Ectodermal cell (in vitro differentiated cells): ENCODE results near the gene IGF2R. TPM values are rescaled to one million over a fixed set of nuclear protein-coding genes. Genes with fewer than 3 reads are reported as not detected.
A peak's percentile ranks its signal among the peaks of the same experiment; 100 is the strongest.
"Not testable (repeated sequence)": the region's sequence is repeated elsewhere in the genome, so short reads cannot be mapped to it uniquely, and the experiment has no call there.

ENCODE experiments used
- H3K27ac ChIP-seq: 2 replicates; pipeline ENCODE4 v1.7.0; 2013; ENCODE audit warnings: mild to moderate bottlenecking, low read depth, low read length; ENCODE audit not compliant: insufficient read depth, poor library complexity, severe bottlenecking
- H3K27me3 ChIP-seq: 2 replicates; pipeline ENCODE4 v1.7.0; 2013; ENCODE audit warnings: mild to moderate bottlenecking, low read length; ENCODE audit not compliant: insufficient read depth, control insufficient read depth, poor library complexity, severe bottlenecking
- H3K36me3 ChIP-seq: one replicate; pipeline ENCODE4 v1.7.0; 2013; ENCODE audit warnings: low read length; ENCODE audit not compliant: control insufficient read depth, insufficient read depth
- H3K4me1 ChIP-seq: one replicate; pipeline ENCODE4 v1.7.0; 2013; ENCODE audit warnings: low read length; ENCODE audit not compliant: control insufficient read depth, insufficient read depth
- H3K4me3 ChIP-seq: 2 replicates; pipeline ENCODE4 v1.7.0; 2013; ENCODE audit warnings: low read depth, low read length, control low read depth; ENCODE audit not compliant: insufficient read depth
- H3K9me3 ChIP-seq: 2 replicates; pipeline ENCODE4 v1.7.0; 2013; ENCODE audit warnings: mild to moderate bottlenecking, low read length, moderate library complexity; ENCODE audit not compliant: control insufficient read depth
- WGBS, 2 experiments: methylation state at CpG; one replicate each; pipeline ENCODE4 v1.1.7; 2013; ENCODE audit warnings: missing lambda C conversion rate in 2 of 2; 5-methylcytosine and 5-hydroxymethylcytosine counted together
- polyA plus RNA-seq, 4 experiments: library from polyadenylated mRNA; stranded (reverse); fragments of 50-300 nt; gene quantifications; one replicate each; pipeline ENCODE4 v1.2.3, GENCODE V29; 2013

The IGF2R gene, protein sequence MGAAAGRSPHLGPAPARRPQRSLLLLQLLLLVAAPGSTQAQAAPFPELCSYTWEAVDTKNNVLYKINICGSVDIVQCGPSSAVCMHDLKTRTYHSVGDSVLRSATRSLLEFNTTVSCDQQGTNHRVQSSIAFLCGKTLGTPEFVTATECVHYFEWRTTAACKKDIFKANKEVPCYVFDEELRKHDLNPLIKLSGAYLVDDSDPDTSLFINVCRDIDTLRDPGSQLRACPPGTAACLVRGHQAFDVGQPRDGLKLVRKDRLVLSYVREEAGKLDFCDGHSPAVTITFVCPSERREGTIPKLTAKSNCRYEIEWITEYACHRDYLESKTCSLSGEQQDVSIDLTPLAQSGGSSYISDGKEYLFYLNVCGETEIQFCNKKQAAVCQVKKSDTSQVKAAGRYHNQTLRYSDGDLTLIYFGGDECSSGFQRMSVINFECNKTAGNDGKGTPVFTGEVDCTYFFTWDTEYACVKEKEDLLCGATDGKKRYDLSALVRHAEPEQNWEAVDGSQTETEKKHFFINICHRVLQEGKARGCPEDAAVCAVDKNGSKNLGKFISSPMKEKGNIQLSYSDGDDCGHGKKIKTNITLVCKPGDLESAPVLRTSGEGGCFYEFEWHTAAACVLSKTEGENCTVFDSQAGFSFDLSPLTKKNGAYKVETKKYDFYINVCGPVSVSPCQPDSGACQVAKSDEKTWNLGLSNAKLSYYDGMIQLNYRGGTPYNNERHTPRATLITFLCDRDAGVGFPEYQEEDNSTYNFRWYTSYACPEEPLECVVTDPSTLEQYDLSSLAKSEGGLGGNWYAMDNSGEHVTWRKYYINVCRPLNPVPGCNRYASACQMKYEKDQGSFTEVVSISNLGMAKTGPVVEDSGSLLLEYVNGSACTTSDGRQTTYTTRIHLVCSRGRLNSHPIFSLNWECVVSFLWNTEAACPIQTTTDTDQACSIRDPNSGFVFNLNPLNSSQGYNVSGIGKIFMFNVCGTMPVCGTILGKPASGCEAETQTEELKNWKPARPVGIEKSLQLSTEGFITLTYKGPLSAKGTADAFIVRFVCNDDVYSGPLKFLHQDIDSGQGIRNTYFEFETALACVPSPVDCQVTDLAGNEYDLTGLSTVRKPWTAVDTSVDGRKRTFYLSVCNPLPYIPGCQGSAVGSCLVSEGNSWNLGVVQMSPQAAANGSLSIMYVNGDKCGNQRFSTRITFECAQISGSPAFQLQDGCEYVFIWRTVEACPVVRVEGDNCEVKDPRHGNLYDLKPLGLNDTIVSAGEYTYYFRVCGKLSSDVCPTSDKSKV (N-terminal part only)
- polyA plus RNA-seq (2013, experiment 1 of 4), result 47.9 TPM
- 67.4 TPM for polyA plus RNA-seq (2013, experiment 2 of 4)
- polyA plus RNA-seq (2013, experiment 3 of 4), result 36.6 TPM
- 43.1 TPM for polyA plus RNA-seq (2013, experiment 4 of 4)

GRCh38 chr6:159968295-159969203 is at the start of gene IGF2R:
IGF2R (plus strand) TSS chr6:159969082; CDS start chr6:159969247, 165 bp downstream.
- Histone ChIP-seq H3K27ac (peak within 1 kb of the TSS; percentile 86), H3K9me3 (no peaks in the 10 kb centered on the region), H3K27me3 (peaks cover 20% of the 10 kb centered on the region), H3K4me1 (peaks cover 5% of the 10 kb centered on the region), H3K36me3 (no peaks in the 10 kb centered on the region), H3K4me3 (peak within 1 kb of the TSS; percentile 84)
- WGBS, 2 experiments, result 3% methylated on average over 68 of the region's 68 CpGs

GRCh38 chr6:159919800-159920199 is 49.1 kb upstream of the IGF2R start:
- H3K4me3 ChIP-seq, result no peak overlapping the region
- WGBS, 2 experiments, result 88 to 92% methylated on average over 6 of the region's 6 CpGs
- no peaks in the 10 kb centered on the region for H3K36me3 ChIP-seq
- H3K27ac ChIP-seq, result no peak overlapping the region
- no peaks in the 10 kb centered on the region for H3K4me1 ChIP-seq
- no peaks in the 10 kb centered on the region for H3K27me3 ChIP-seq
- no peaks in the 10 kb centered on the region for H3K9me3 ChIP-seq

GRCh38 chr6:159924150-159924549 is 44.7 kb upstream of the IGF2R start:
- 57 to 75% methylated on average over 1 to 2 of the region's 2 CpGs for WGBS, 2 experiments
- not testable (repeated sequence) for H3K4me1 ChIP-seq, H3K9me3 ChIP-seq, H3K27me3 ChIP-seq, H3K36me3 ChIP-seq, H3K27ac ChIP-seq, H3K4me3 ChIP-seq

DNA sequence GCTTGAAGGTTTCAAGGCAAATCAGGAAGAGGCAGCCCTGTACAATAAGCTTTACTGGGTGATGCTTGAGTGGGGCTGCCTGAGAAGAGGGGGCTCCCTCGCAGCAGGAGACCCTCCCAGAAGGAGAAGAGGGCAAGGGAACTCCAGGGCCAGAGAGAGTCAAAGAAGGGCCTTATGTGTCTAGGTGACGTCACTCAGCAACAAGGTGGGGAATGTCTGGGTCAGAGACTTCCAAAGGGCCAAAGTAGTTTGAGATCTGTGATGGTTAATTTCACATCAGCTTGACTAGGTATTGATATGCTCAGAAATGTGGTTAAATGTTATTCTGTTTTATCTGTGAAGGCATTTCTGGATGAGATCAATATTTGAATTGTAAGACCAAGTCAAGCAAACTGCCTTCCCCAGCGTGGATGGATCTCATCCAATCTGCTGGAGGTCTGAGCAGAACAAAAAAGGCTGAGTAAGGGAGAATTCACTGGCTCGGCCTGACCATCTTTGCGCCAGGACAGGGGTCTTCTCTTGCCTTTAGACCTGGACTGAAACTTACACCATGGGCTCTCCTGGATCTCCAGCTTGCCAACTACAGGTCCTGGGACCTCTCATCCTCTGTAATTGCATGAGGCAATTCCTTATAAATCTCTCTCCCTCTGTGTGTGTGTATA is 42.2 kb upstream of the IGF2R start:
- H3K4me1 ChIP-seq, result no peaks in the 10 kb centered on the region
- no peaks in the 10 kb centered on the region for H3K27me3 ChIP-seq
- 89 to 93% methylated on average over 5 of the region's 5 CpGs for WGBS, 2 experiments

DNA sequence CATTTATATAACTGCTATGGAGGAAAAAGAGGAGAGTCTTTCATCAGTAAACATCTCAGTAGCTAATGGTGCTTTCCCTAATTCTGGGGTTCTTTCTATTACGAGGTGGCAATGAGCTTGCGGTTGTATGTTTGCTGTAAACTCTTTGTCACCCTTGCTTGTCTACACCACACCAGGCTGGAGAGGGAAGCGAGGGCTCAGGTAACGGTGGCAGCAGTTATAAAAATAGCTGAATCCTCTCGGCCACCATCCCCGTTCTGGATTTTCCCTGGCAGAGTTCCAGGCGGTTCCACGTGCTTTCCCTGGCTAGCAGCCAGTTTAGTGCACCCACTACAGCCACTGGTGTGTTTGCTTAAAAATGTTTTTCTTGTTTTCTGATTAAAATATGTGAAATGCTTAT is 39.1 kb upstream of the IGF2R start:
- WGBS, 2 experiments, result 87 to 89% methylated on average over 8 of the region's 8 CpGs
- Histone ChIP-seq H3K27me3 (no peaks in the 10 kb centered on the region), H3K4me1 (no peaks in the 10 kb centered on the region), H3K36me3 (no peaks in the 10 kb centered on the region), H3K27ac (no peak overlapping the region), H3K4me3 (no peak overlapping the region), H3K9me3 (no peaks in the 10 kb centered on the region)

More for the DNA sequence above, 42.2 kb upstream of the IGF2R start:
- H3K27ac ChIP-seq, result no peak overlapping the region
- H3K36me3 ChIP-seq, result no peaks in the 10 kb centered on the region
- no peak overlapping the region for H3K4me3 ChIP-seq
- H3K9me3 ChIP-seq, result no peaks in the 10 kb centered on the region

DNA sequence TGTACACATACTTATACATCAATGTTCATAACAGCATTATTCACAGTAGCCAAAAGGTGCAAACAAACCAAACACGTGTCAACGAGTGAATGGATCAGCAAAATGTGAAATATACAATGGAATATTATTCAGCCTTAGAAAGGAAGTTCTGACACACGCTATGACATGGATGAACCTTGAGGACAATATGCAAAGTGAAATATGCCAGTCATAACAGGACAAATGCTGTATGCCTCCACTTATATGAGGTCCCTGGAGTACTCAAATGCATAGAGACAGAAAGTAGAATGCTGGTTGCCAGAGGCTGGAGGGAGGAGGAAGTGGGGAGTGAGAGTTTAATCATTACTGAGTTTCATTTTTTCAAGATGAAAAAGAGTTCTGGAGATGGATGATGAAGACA is 37.8 kb upstream of the IGF2R start:
- no peaks in the 10 kb centered on the region for H3K27me3 ChIP-seq
- H3K36me3 ChIP-seq, result no peaks in the 10 kb centered on the region
- H3K9me3 ChIP-seq, result no peaks in the 10 kb centered on the region
- H3K27ac ChIP-seq, result no peak overlapping the region
- WGBS, 2 experiments, result 94 to 96% methylated on average over 3 of the region's 3 CpGs
- no peak overlapping the region for H3K4me3 ChIP-seq
- no peaks in the 10 kb centered on the region for H3K4me1 ChIP-seq

- H3K36me3 ChIP-seq, result no peaks in the 10 kb centered on the region
- H3K9me3 ChIP-seq, result no peaks in the 10 kb centered on the region
- no peaks in the 10 kb centered on the region for H3K27me3 ChIP-seq
- H3K27ac ChIP-seq, result no peak overlapping the region
- no peak overlapping the region for H3K4me3 ChIP-seq
- no peaks in the 10 kb centered on the region for H3K4me1 ChIP-seq
- WGBS, 2 experiments, result 81 to 85% methylated on average over 4 of the region's 4 CpGs
Observed at GRCh38 chr6:159931846-159932245, 37.0 kb upstream of the IGF2R start.

GRCh38 chr6:159933077-159933476 is 35.8 kb upstream of the IGF2R start:
- H3K9me3 ChIP-seq, result no peaks in the 10 kb centered on the region
- WGBS, 2 experiments, result 93 to 97% methylated on average over 1 of the region's 1 CpG
- H3K4me1 ChIP-seq, result no peaks in the 10 kb centered on the region
- H3K27me3 ChIP-seq, result no peaks in the 10 kb centered on the region
- H3K36me3 ChIP-seq, result no peaks in the 10 kb centered on the region
- no peak overlapping the region for H3K4me3 ChIP-seq
- H3K27ac ChIP-seq, result no peak overlapping the region

DNA sequence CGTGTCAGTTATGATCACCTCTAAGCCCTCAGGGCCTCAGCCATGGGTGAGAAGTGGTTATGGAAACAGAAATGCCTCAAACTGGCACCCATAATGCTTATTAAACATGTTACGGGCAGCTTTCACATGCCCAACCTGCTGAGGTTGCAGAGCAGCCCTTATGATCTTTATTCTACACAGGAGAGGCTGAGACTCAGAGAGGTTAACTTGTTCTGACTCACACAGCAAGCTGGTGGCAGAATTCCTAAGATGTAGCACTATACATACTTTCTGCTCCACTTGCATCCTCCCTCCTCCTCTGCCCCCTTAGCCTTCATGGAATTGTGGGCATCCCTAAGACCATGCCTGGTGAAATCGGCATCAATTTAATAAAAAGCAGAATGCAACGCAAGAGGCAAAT is 34.7 kb upstream of the IGF2R start:
- 91 to 93% methylated on average over 4 of the region's 4 CpGs for WGBS, 2 experiments
- Histone ChIP-seq H3K27me3 (no peaks in the 10 kb centered on the region), H3K9me3 (no peaks in the 10 kb centered on the region), H3K36me3 (no peaks in the 10 kb centered on the region), H3K4me1 (no peaks in the 10 kb centered on the region), H3K27ac (no peak overlapping the region), H3K4me3 (no peak overlapping the region)
